SH-SY5Y (cell line): ENCODE results near the gene ZNF428.

ENCODE experiments used
- GATA2 ChIP-seq: IDR thresholded peaks from 2 replicates; pipeline ENCODE4 v1.6.1; 2011; ENCODE audit warnings: mild to moderate bottlenecking, low read depth, low read length
- GATA3 ChIP-seq: IDR thresholded peaks from 2 replicates; pipeline ENCODE4 v1.6.1; 2011; ENCODE audit warnings: low read depth, mild to moderate bottlenecking, low read length, moderate library complexity

- no peak for TF ChIP-seq GATA3
- TF ChIP-seq GATA2: no peak
Observed at GRCh38 chr19:43664018-43664417, 44.6 kb upstream of the ZNF428 start.
